Upper lobe of left lung (tissue), 6 donors: ENCODE data around the gene ADGRV1. TPM values are rescaled to one million over a fixed set of nuclear protein-coding genes. Genes with fewer than 3 reads are reported as not detected.

Experiments used
- ATAC-seq, 2 donors: fragments of 200-7000 bp; cut with Tn5 transposase; one replicate each; pipeline ENCODE4 v1.9.1; 2022; ENCODE audit warnings: mild to moderate bottlenecking in 2 of 2, moderate library complexity in 2 of 2; ENCODE audit not compliant: low FRiP score in 2 of 2
- DNase-seq, 2 donors: peaks; one replicate each; pipeline ENCODE4 v3.0.0-alpha.2; 2019 to 2020
- H3K27ac ChIP-seq, 4 donors: fragments of 200-600 bp; sonication (generic); one replicate each; pipeline ENCODE4 v1.5.1; 2016 to 2019
- H3K27me3 ChIP-seq, 4 donors: fragments of 200-600 bp; sonication (generic); one replicate each; pipeline ENCODE4 v1.5.1; 2017 to 2019
- H3K36me3 ChIP-seq, 4 donors: fragments of 200-600 bp; sonication (generic); one replicate each; pipeline ENCODE4 v1.5.1; 2016 to 2019
- H3K4me1 ChIP-seq, 4 donors: fragments of 200-600 bp; sonication (generic); one replicate each; pipeline ENCODE4 v1.5.1; 2018 to 2019
- H3K4me3 ChIP-seq, 4 donors: fragments of 200-600 bp; sonication (generic); one replicate each; pipeline ENCODE4 v1.5.1; 2017 to 2019; ENCODE audit warnings: mild to moderate bottlenecking in 2 of 4, moderate library complexity in 1 of 4
- H3K9me3 ChIP-seq, 4 donors: fragments of 200-600 bp; sonication (generic); one replicate each; pipeline ENCODE4 v1.5.1; 2018 to 2019
- CTCF ChIP-seq, 6 experiments: fragments of 450-650 bp in 4 of 6; fragments of 200-600 bp in 2 of 6; sonication (generic) in 2 of 6; IDR thresholded peaks; one replicate each; pipeline ENCODE4 v1.5.1; 2016 to 2019; ENCODE audit warnings: antibody characterized with exemption in 6 of 6
- EP300 ChIP-seq, 4 donors: sonication (generic); formaldehyde crosslinking; IDR thresholded peaks; one replicate each; pipeline ENCODE4 v1.5.1; 2017; ENCODE audit warnings: antibody characterized with exemption in 4 of 4, control low read depth in 2 of 4
- POLR2A ChIP-seq, 4 donors: fragments of 450-650 bp; IDR thresholded peaks; one replicate each; pipeline ENCODE4 v1.5.1; 2016 to 2017; ENCODE audit warnings: antibody characterized with exemption in 4 of 4, mild to moderate bottlenecking in 2 of 4
- POLR2AphosphoS5 ChIP-seq, 2 donors: sonication (generic); formaldehyde crosslinking; IDR thresholded peaks; one replicate each; pipeline ENCODE4 v1.5.1; 2017; ENCODE audit warnings: antibody characterized with exemption in 2 of 2
- WGBS, 2 donors: methylation state at CpG; one replicate each; pipeline ENCODE4 v1.1.5; 2017 to 2018; 5-methylcytosine and 5-hydroxymethylcytosine counted together
- total RNA-seq, 6 donors: library from RNA; depleted of rRNA in 4 of 6; stranded (reverse); fragments of >200 nt in 4 of 6; gene quantifications; one replicate each; pipeline versions ENCODE4 v1.1.0 to v1.2.1, GENCODE V29; 2016 to 2021
- donor health status: DM: no; HTN: no; CAD: no; lungs with moderate emphysema.
- donor health status: DM: no; HTN: yes; CAD: no; lungs with severe emphysema.

The ADGRV1 gene
- total RNA-seq, 6 donors from 2014 or later, result 22.3 to 129 (median 60.4) TPM

- 41 to 44% methylated on average over 4 of the region's 4 CpGs for WGBS, 2 donors
- DNase-seq, result no peak
- H3K9me3 ChIP-seq, result no peaks in the 10 kb centered on the region
- no peak for TF ChIP-seq POLR2AphosphoS5 (IDR thresholded peaks at IDR 0.05)
- TF ChIP-seq EP300 (IDR thresholded peaks at IDR 0.05), result no peak
- no peak for TF ChIP-seq CTCF (IDR thresholded peaks at IDR 0.05)
- no peak for TF ChIP-seq POLR2A (IDR thresholded peaks at IDR 0.05)
- no peak overlapping the region for H3K4me3 ChIP-seq
- H3K27ac ChIP-seq, result peak overlapping the region in 1 of 4 donors; percentile 27
- no peaks in the 10 kb centered on the region for H3K36me3 ChIP-seq
- ATAC-seq, result no peak
- no peaks in the 10 kb centered on the region for H3K27me3 ChIP-seq
- peaks cover 3 to 13% (median 9%) of the 10 kb centered on the region in 4 donors for H3K4me1 ChIP-seq
Observed at GRCh38 chr5:90956511-90957097, 398.0 kb downstream of the ADGRV1 start.

- Histone ChIP-seq H3K4me3 (no peak overlapping the region), H3K9me3 (no peaks in the 10 kb centered on the region), H3K36me3 (no peaks in the 10 kb centered on the region), H3K4me1 (peaks cover 3 to 13% (median 9%) of the 10 kb centered on the region in 4 donors), H3K27ac (no peak overlapping the region), H3K27me3 (no peaks in the 10 kb centered on the region)
- no peak for TF ChIP-seq EP300 (IDR thresholded peaks at IDR 0.05)
- TF ChIP-seq CTCF (IDR thresholded peaks at IDR 0.05), result no peak
- no peak for TF ChIP-seq POLR2A (IDR thresholded peaks at IDR 0.05)
- TF ChIP-seq POLR2AphosphoS5 (IDR thresholded peaks at IDR 0.05), result no peak
- DNase-seq (no peak), ATAC-seq (no peak)
Observed at GRCh38 chr5:90957906-90958305, 399.3 kb downstream of the ADGRV1 start.

- TF ChIP-seq POLR2A (IDR thresholded peaks at IDR 0.05) (no peak), EP300 (IDR thresholded peaks at IDR 0.05) (no peak), CTCF (IDR thresholded peaks at IDR 0.05) (no peak), POLR2AphosphoS5 (IDR thresholded peaks at IDR 0.05) (no peak)
- Histone ChIP-seq H3K4me1 (peaks cover 3 to 13% (median 9%) of the 10 kb centered on the region in 4 donors), H3K4me3 (no peak overlapping the region), H3K27me3 (no peaks in the 10 kb centered on the region), H3K36me3 (no peaks in the 10 kb centered on the region), H3K9me3 (no peaks in the 10 kb centered on the region), H3K27ac (no peak overlapping the region)
- ATAC-seq (no peak), DNase-seq (no peak)
Observed at GRCh38 chr5:90959262-90959661, 400.7 kb downstream of the ADGRV1 start.

GRCh38 chr5:90962481-90962880 is 403.9 kb downstream of the ADGRV1 start:
- H3K36me3 ChIP-seq, result no peaks in the 10 kb centered on the region
- H3K27ac ChIP-seq, result no peak overlapping the region
- no peaks in the 10 kb centered on the region for H3K9me3 ChIP-seq
- H3K4me3 ChIP-seq, result no peak overlapping the region
- no peak for DNase-seq
- TF ChIP-seq EP300 (IDR thresholded peaks at IDR 0.05), result no peak
- TF ChIP-seq POLR2A (IDR thresholded peaks at IDR 0.05), result no peak
- TF ChIP-seq POLR2AphosphoS5 (IDR thresholded peaks at IDR 0.05), result no peak
- no peak for TF ChIP-seq CTCF (IDR thresholded peaks at IDR 0.05)
- H3K27me3 ChIP-seq, result no peaks in the 10 kb centered on the region
- H3K4me1 ChIP-seq, result no peaks in the 10 kb centered on the region
- no peak for ATAC-seq

- ATAC-seq (no peak), DNase-seq (no peak)
- Histone ChIP-seq H3K36me3 (no peaks in the 10 kb centered on the region), H3K4me3 (no peak overlapping the region), H3K9me3 (no peaks in the 10 kb centered on the region), H3K27me3 (no peaks in the 10 kb centered on the region), H3K27ac (no peak overlapping the region), H3K4me1 (peaks cover 0 to 5% (median 0%) of the 10 kb centered on the region in 4 donors)
- WGBS, 2 donors, result 93 to 96% methylated on average over 7 of the region's 7 CpGs
- TF ChIP-seq EP300 (IDR thresholded peaks at IDR 0.05) (no peak), CTCF (IDR thresholded peaks at IDR 0.05) (no peak), POLR2AphosphoS5 (IDR thresholded peaks at IDR 0.05) (no peak), POLR2A (IDR thresholded peaks at IDR 0.05) (no peak)
Observed at GRCh38 chr5:90965110-90965685, 406.6 kb downstream of the ADGRV1 start.
